H1 (cell line): ENCODE measurements around the gene OR52M1. TPM values are rescaled to one million over a fixed set of nuclear protein-coding genes. Genes with fewer than 3 reads are reported as not detected.

Source experiments
- CTCF ChIA-PET: fragments of 300-600 bp; sonication (Branson Sonifier 250); formaldehyde crosslinking; loops from one replicate; lab custom pipeline; 2021; ENCODE audit not compliant: partially characterized antibody; lab: Charles Lee
- POLR2A ChIA-PET: fragments of 300-600 bp; sonication (Branson Sonifier 250); formaldehyde crosslinking; loops from one replicate; lab custom pipeline; 2021; ENCODE audit warnings: inconsistent platforms; ENCODE audit not compliant: partially characterized antibody; lab: Charles Lee
- DNase-seq, 2 experiments: peaks; one replicate each; pipeline versions ENCODE4 v3.0.0 to v3.0.0-alpha.2; 2010 to 2022; ENCODE audit warnings: low spot score in 2 of 2, low read depth in 1 of 2, mixed read lengths in 1 of 2
- FAIRE-seq: peaks from 2 replicates; lab custom pipeline; 2011; peaks lifted over from hg19 to GRCh38; lab: Jason Lieb, UNC
- H2AFZ ChIP-seq: 2 replicates; pipeline ENCODE4 v1.8.1; 2012; ENCODE audit warnings: low read length, inconsistent platforms
- H2AK5ac ChIP-seq: 2 replicates; pipeline ENCODE4 v1.6.1; 2013; ENCODE audit warnings: low read depth, low read length
- H2BK120ac ChIP-seq: replicated peaks from 2 replicates; pipeline ENCODE3; 2013; ENCODE audit warnings: low read depth, low read length, inconsistent platforms
- H2BK12ac ChIP-seq: 2 replicates; pipeline ENCODE4 v1.6.1; 2013; ENCODE audit warnings: low read depth, low read length
- H2BK15ac ChIP-seq: 2 replicates; pipeline ENCODE4 v1.6.1; 2013; ENCODE audit warnings: low read length
- H2BK20ac ChIP-seq: 2 replicates; pipeline ENCODE4 v1.6.1; 2013; ENCODE audit warnings: low read length
- H2BK5ac ChIP-seq: 2 replicates; pipeline ENCODE4 v1.6.1; 2013; ENCODE audit warnings: low read depth, low read length
- H3K14ac ChIP-seq: 2 replicates; pipeline ENCODE4 v1.6.1; 2013; ENCODE audit warnings: inconsistent platforms; ENCODE audit not compliant: insufficient read length
- H3K18ac ChIP-seq: 2 replicates; pipeline ENCODE4 v1.6.1; 2013; ENCODE audit warnings: low read length; ENCODE audit errors: extremely low read depth
- H3K23ac ChIP-seq: 2 replicates; pipeline ENCODE4 v1.6.1; 2013; ENCODE audit warnings: inconsistent platforms; ENCODE audit not compliant: insufficient read length
- H3K23me2 ChIP-seq: 2 replicates; pipeline ENCODE4 v1.6.1; 2013; ENCODE audit warnings: low read depth, low read length
- H3K27ac ChIP-seq: 2 replicates; pipeline ENCODE4 v1.6.1; 2011; ENCODE audit warnings: low read depth, low read length, inconsistent platforms
- H3K27me3 ChIP-seq, 4 experiments: replicated peaks in 1 of 4; 1 replicate in 1 of 4; 2 replicates in 3 of 4; pipeline versions ENCODE4 v1.6.1 to v1.8.1; 2011 to 2013; ENCODE audit warnings: low read length in 3 of 4, mild to moderate bottlenecking in 3 of 4, inconsistent platforms in 2 of 4, mixed read lengths in 2 of 4, moderate library complexity in 1 of 4; ENCODE audit not compliant: control insufficient read depth in 3 of 4, insufficient read depth in 3 of 4; ENCODE audit errors: extremely low read depth in 1 of 4
- H3K36me3 ChIP-seq, 4 experiments: 2 replicates each; pipeline versions ENCODE4 v1.6.1 to v1.8.1; 2011 to 2013; ENCODE audit warnings: mild to moderate bottlenecking in 4 of 4, low read length in 3 of 4, moderate library complexity in 2 of 4, control low read depth in 1 of 4, inconsistent platforms in 1 of 4; ENCODE audit not compliant: insufficient read depth in 4 of 4, control insufficient read depth in 2 of 4
- H3K4ac ChIP-seq: replicated peaks from 2 replicates; pipeline ENCODE3; 2013; ENCODE audit warnings: low read length, low read depth, mixed read lengths, inconsistent platforms; ENCODE audit not compliant: insufficient read length
- H3K4me1 ChIP-seq, 4 experiments: replicated peaks in 1 of 4; 1 replicate in 1 of 4; 2 replicates in 3 of 4; pipeline versions ENCODE4 v1.6.1 to v1.8.1; 2011 to 2013; ENCODE audit warnings: low read length in 3 of 4, inconsistent platforms in 2 of 4, mixed read lengths in 1 of 4; ENCODE audit not compliant: insufficient read depth in 4 of 4, control insufficient read depth in 3 of 4
- H3K4me2 ChIP-seq, 2 experiments: 2 replicates each; pipeline versions ENCODE4 v1.6.1 to v1.8.1; 2011 to 2013; ENCODE audit warnings: low read depth in 2 of 2, low read length in 2 of 2, control low read depth in 1 of 2, inconsistent platforms in 1 of 2, mild to moderate bottlenecking in 1 of 2; ENCODE audit not compliant: insufficient read depth in 1 of 2
- H3K4me3 ChIP-seq, 4 experiments: fragments of 200-600, 300-600 bp in 1 of 4; sonication (generic), shearing (Covaris generic), sonication (Bioruptor Twin) in 1 of 4; 2 replicates each; pipeline versions ENCODE4 v1.5.1 to v1.8.1; 2011 to 2016; ENCODE audit warnings: low read length in 4 of 4, low read depth in 3 of 4, control low read depth in 2 of 4, inconsistent platforms in 2 of 4, mild to moderate bottlenecking in 2 of 4, mixed read lengths in 1 of 4, moderate library complexity in 1 of 4; ENCODE audit not compliant: insufficient read depth in 2 of 4; ENCODE audit errors: extremely low read depth in 1 of 4
- H3K56ac ChIP-seq: replicated peaks from 2 replicates; pipeline ENCODE3; 2013; ENCODE audit warnings: low read depth, mild to moderate bottlenecking, mixed read lengths, low read length, inconsistent platforms; ENCODE audit not compliant: insufficient read length
- H3K79me1 ChIP-seq: 2 replicates; pipeline ENCODE4 v1.6.1; 2013; ENCODE audit warnings: low read depth, low read length, control low read depth
- H3K79me2 ChIP-seq, 2 experiments: 2 replicates each; pipeline versions ENCODE4 v1.6.1 to v1.8.1; 2012 to 2013; ENCODE audit warnings: low read length in 2 of 2, mild to moderate bottlenecking in 2 of 2, inconsistent platforms in 1 of 2; ENCODE audit not compliant: insufficient read depth in 2 of 2, control insufficient read depth in 1 of 2
- H3K9ac ChIP-seq, 4 experiments: replicated peaks in 1 of 4; 1 replicate in 1 of 4; 2 replicates in 3 of 4; pipeline versions ENCODE4 v1.6.1 to v1.8.1; 2011 to 2013; ENCODE audit warnings: low read depth in 3 of 4, low read length in 3 of 4, control low read depth in 2 of 4, mild to moderate bottlenecking in 2 of 4, moderate library complexity in 2 of 4, inconsistent platforms in 1 of 4; ENCODE audit errors: extremely low read depth in 1 of 4
- H3K9me3 ChIP-seq, 2 experiments: 2 replicates each; pipeline versions ENCODE4 v1.6.1 to v1.8.1; 2012 to 2013; ENCODE audit warnings: mild to moderate bottlenecking in 2 of 2, moderate library complexity in 2 of 2, control low read depth in 1 of 2, inconsistent platforms in 1 of 2, low read depth in 1 of 2, low read length in 1 of 2, mixed read lengths in 1 of 2; ENCODE audit not compliant: insufficient read depth in 2 of 2
- H4K20me1 ChIP-seq, 2 experiments: replicated peaks in 1 of 2; 2 replicates each; pipeline versions ENCODE3 to v1.8.1; 2011 to 2013; ENCODE audit warnings: inconsistent platforms in 2 of 2, low read length in 2 of 2, mild to moderate bottlenecking in 1 of 2; ENCODE audit not compliant: insufficient read depth in 2 of 2, control insufficient read depth in 1 of 2
- H4K5ac ChIP-seq: 2 replicates; pipeline ENCODE4 v1.6.1; 2013; ENCODE audit warnings: low read length, low read depth, mixed read lengths, inconsistent platforms; ENCODE audit not compliant: insufficient read length
- H4K8ac ChIP-seq: 2 replicates; pipeline ENCODE4 v1.8.0; 2013; ENCODE audit warnings: mild to moderate bottlenecking, moderate library complexity, low read length, inconsistent platforms; ENCODE audit not compliant: insufficient read depth; ENCODE audit errors: extremely low read depth
- H4K91ac ChIP-seq: replicated peaks from 2 replicates; pipeline ENCODE3; 2013; ENCODE audit warnings: low read length, mixed read lengths, inconsistent platforms; ENCODE audit not compliant: insufficient read length
- CBX5 ChIP-seq: fragments of 300-800, 300-1000 bp; sonication (generic); IDR thresholded peaks from 2 replicates; pipeline ENCODE4 v1.7.1; 2016; ENCODE audit warnings: antibody characterized with exemption, low read length, low read depth
- EGR1 ChIP-seq: IDR thresholded peaks from 2 replicates; pipeline ENCODE4 v1.6.1; 2011; ENCODE audit warnings: low read depth, low read length, borderline replicate concordance
- EP300 ChIP-seq, 2 experiments: IDR thresholded peaks; 1 replicate in 1 of 2; 2 replicates in 1 of 2; pipeline ENCODE4 v1.6.1; 2011 to 2012; ENCODE audit warnings: low read depth in 2 of 2, low read length in 2 of 2, mild to moderate bottlenecking in 2 of 2, borderline replicate concordance in 1 of 2, inconsistent platforms in 1 of 2, moderate library complexity in 1 of 2
- FOSL1 ChIP-seq: IDR thresholded peaks from 2 replicates; pipeline ENCODE4 v1.6.1; 2011; ENCODE audit warnings: mild to moderate bottlenecking, low read depth, low read length, moderate library complexity; ENCODE audit not compliant: insufficient read depth
- KDM4A ChIP-seq: IDR thresholded peaks from one replicate; pipeline ENCODE4 v1.7.1; 2012; ENCODE audit warnings: low read depth, mild to moderate bottlenecking, moderate library complexity, low read length, inconsistent platforms; ENCODE audit not compliant: severe bottlenecking
- KDM5A ChIP-seq: fragments of 200-600 bp; IDR thresholded peaks from 2 replicates; pipeline ENCODE4 v1.7.1; 2012; ENCODE audit warnings: mild to moderate bottlenecking, low read length, inconsistent platforms, mixed read lengths
- MAFK ChIP-seq: IDR thresholded peaks from 2 replicates; pipeline ENCODE4 v1.6.1; 2012; ENCODE audit warnings: low read depth, mild to moderate bottlenecking, improper control_type of control experiment, low read length
- NRF1 ChIP-seq: IDR thresholded peaks from 2 replicates; pipeline ENCODE4 v1.6.1; 2011; ENCODE audit warnings: mild to moderate bottlenecking, low read depth, low read length, improper control_type of control experiment
- POLR2AphosphoS5 ChIP-seq: IDR thresholded peaks from 2 replicates; pipeline ENCODE4 v1.6.1; 2011; ENCODE audit warnings: low read depth, low read length
- POU5F1 ChIP-seq: IDR thresholded peaks from 2 replicates; pipeline ENCODE4 v1.6.1; 2011; ENCODE audit warnings: low read depth, mild to moderate bottlenecking, low read length, moderate library complexity
- RFX5 ChIP-seq: IDR thresholded peaks from 2 replicates; pipeline ENCODE4 v1.6.1; 2011; ENCODE audit warnings: low read depth, low read length, improper control_type of control experiment, borderline replicate concordance
- SAP30 ChIP-seq: fragments of 300-600 bp; sonication (generic); IDR thresholded peaks from 2 replicates; pipeline ENCODE4 v1.7.1; 2012; ENCODE audit warnings: low read length, moderate library complexity, mild to moderate bottlenecking, inconsistent platforms; ENCODE audit not compliant: insufficient read depth, insufficient replicate concordance
- WGBS, 2 experiments: shearing (Covaris generic) in 1 of 2; methylation state at CpG; one replicate each; pipeline versions ENCODE4 v1.1.6 to v1.1.7; 2013 to 2015; ENCODE audit warnings: low lambda C conversion rate in 2 of 2, mixed read lengths in 2 of 2, inconsistent platforms in 1 of 2, low coverage in 1 of 2, missing lambda C conversion rate in 1 of 2; ENCODE audit not compliant: insufficient replicate concordance in 2 of 2, insufficient coverage in 1 of 2, insufficient read length in 1 of 2; ENCODE audit errors: extremely low coverage in 1 of 2, missing lambda C conversion rate in 1 of 2; 5-methylcytosine and 5-hydroxymethylcytosine counted together
- polyA plus RNA-seq, 7 experiments: library from polyadenylated mRNA; depleted of rRNA in 3 of 7; stranded (reverse) in 5 of 7; unstranded in 2 of 7; fragments of >200 nt in 5 of 7; fragments of 200-250 nt in 2 of 7; gene quantifications; 1 replicate in 5 of 7; 2 replicates in 1 of 7; 4 replicates in 1 of 7; pipeline versions ENCODE4 v1.2.1 to v1.2.3, GENCODE V29; 2011 to 2013; ENCODE audit warnings: missing spikeins in 2 of 7, mixed read lengths in 2 of 7
- total RNA-seq: library from RNA; stranded (reverse); fragmentation: NEBNext Ultra II Directional; extraction: Animal tissue kit (Norgen Biotek cat#: 25700); gene quantifications from 2 replicates; pipeline ENCODE4 v1.2.1, GENCODE V29; 2021
- TF ChIP-seq, protein P1 (sequence below): IDR thresholded peaks from 2 replicates; pipeline ENCODE4 v1.6.1; 2012; ENCODE audit warnings: inconsistent platforms

Gene OR52M1
- total and polyA plus RNA-seq, 2 of the 8 experiments (the other 6 are each of a cell fraction or from before 2014, with no cell fraction given) = not detected

DNA sequence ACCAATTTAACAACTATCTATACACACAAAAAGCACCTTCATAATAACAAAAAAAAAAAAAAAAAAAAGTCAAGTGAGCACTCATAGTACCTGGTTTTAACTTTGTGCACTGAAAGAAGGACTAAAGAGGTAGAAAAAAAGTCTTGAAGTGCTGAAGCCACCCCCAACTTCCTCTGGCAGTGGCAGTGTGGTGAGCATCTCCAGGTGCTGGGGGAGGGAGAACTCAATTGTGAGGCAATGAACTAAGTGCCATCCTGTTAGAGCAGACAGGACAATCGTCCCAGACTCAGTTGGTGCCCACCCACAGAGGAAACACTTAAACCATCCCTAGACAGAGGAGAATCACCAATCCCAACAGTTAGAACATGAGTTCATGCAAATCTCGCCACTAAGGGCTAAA lies 22.7 kb upstream of the OR52M1 start:
- no peak overlapping the region for H2BK15ac ChIP-seq
- H2BK5ac ChIP-seq = no peak overlapping the region
- H3K9ac ChIP-seq = no peak overlapping the region
- FAIRE-seq (no peak), DNase-seq (no peak)
- no peak overlapping the region for H3K18ac ChIP-seq
- H3K23me2 ChIP-seq = no peaks in the 10 kb centered on the region
- no peak overlapping the region for H3K4me3 ChIP-seq
- no peaks in the 10 kb centered on the region for H3K36me3 ChIP-seq
- H3K27me3 ChIP-seq = no peaks in the 10 kb centered on the region
- no peaks in the 10 kb centered on the region for H3K9me3 ChIP-seq
- POLR2A ChIA-PET = no interaction called here
- H3K14ac ChIP-seq = no peak overlapping the region
- no peak overlapping the region for H3K56ac ChIP-seq
- H3K27ac ChIP-seq = no peak overlapping the region
- no peaks in the 10 kb centered on the region for H3K79me1 ChIP-seq
- H4K5ac ChIP-seq = no peak overlapping the region
- no peaks in the 10 kb centered on the region for H3K79me2 ChIP-seq
- no peak overlapping the region for H2BK20ac ChIP-seq
- no peak overlapping the region for H3K4me2 ChIP-seq
- no peak overlapping the region for H2BK120ac ChIP-seq
- CTCF ChIA-PET = interaction anchor here (1.3 to 1.4 kb wide), 2 partner anchors 16 to 335 kb away, joined by 4 read pairs; no protein-coding TSS in a partner anchor
- H4K8ac ChIP-seq = no peak overlapping the region
- peak overlapping the region; percentile 76 for H2AFZ ChIP-seq
- H2BK12ac ChIP-seq = no peak overlapping the region
- H3K23ac ChIP-seq = no peak overlapping the region
- no peak overlapping the region for H2AK5ac ChIP-seq
- H3K4ac ChIP-seq = no peak overlapping the region
- 74% methylated on average over 2 of the region's 2 CpGs; no CpG with 5 or more reads in 1 of the 2 experiments for WGBS, 2 experiments
- H4K20me1 ChIP-seq = no peaks in the 10 kb centered on the region
- no peaks in the 10 kb centered on the region for H3K4me1 ChIP-seq
- H4K91ac ChIP-seq = no peak overlapping the region
- TF ChIP-seq EP300 (IDR thresholded peaks at IDR 0.05; ENCODE audit: borderline replicate concordance in 1 of 2, low read depth in 2 of 2, low read length in 2 of 2) (no peak), KDM4A (no peak), POLR2AphosphoS5 (no peak), FOSL1 (no peak), CBX5 (no peak), EGR1 (no peak), POU5F1 (no peak), MAFK (no peak), RFX5 (no peak), NRF1 (no peak), SAP30 (no peak), KDM5A (no peak)
- TF ChIP-seq, protein P1, sequence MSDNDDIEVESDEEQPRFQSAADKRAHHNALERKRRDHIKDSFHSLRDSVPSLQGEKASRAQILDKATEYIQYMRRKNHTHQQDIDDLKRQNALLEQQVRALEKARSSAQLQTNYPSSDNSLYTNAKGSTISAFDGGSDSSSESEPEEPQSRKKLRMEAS = no peak
